ENCODE measurements around the gene MMP14.
"Not testable (repeated sequence)": the region's sequence is repeated elsewhere in the genome, so short reads cannot be mapped to it uniquely, and the experiment has no call there.

The MMP14 gene

DNA sequence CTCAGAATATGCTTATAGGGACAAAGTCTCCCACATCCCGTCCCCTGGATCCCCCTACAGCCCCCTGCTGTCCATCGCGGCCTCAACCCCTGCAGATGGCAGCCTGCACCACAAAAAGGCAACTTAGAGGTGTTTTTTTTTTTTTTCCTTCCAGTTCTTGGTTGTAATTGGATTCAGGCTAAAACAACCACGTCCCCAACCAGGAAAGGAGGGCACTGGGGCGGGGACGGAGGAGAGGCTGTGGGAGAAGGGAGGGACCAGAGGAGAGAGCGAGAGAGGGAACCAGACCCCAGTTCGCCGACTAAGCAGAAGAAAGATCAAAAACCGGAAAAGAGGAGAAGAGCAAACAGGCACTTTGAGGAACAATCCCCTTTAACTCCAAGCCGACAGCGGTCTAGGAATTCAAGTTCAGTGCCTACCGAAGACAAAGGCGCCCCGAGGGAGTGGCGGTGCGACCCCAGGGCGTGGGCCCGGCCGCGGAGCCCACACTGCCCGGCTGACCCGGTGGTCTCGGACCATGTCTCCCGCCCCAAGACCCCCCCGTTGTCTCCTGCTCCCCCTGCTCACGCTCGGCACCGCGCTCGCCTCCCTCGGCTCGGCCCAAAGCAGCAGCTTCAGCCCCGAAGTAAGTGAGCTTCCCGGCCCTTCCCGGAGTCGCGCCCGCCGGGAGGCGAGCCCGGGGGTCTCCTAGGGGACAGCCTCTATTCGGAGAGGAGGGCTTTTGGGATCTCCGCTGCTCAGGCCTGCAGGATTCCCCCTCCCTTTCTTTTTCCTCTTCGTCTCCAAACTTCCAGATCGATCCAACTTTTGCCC is at the start of gene MMP14:
TSS of gene MMP14 (plus strand) at position 285 of the 813 bp plus-strand sequence. CDS start at position 518, 233 bp downstream.
- DNase-seq = no peak

DNA sequence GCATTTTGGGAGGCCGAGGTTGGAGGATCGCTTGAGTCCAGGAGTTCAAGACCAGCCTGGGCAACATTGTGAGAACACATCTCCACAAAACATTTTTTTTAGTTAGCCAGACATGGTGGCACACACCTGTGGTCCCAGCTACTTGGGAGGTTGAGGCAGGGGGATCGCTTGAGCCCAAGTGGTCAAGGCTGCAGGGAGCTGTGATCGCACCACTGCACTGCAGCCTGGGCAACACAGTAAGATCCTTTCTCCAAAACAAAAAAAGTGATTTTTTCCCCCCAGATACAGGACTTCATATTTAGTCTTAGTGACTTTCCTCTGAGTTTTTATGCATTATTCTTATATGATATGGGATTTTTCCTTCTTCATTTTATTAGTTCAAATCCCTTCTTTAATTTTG is 49.7 kb upstream of the MMP14 start:
- no peak for DNase-seq

DNA sequence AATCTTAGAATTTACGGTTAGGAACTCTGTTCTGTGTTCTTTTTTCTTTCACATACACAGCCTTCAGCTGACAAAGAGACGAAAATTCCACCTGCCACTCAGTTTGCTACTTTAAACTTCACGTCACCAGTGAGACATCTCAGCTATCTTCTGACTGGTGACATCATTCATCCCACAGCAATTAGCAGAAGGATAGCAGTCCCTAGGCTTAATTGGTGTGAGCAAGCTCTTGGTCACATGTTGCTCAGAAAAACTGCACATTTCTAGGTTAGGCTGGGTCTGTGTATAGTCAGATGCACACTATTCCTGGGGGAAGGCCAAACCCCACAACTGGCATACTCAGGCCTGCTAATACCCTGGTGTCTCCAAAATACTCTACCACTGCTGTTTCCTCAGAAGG is 45.1 kb upstream of the MMP14 start:
- DNase-seq = no peak

GRCh38 chr14:22792158-22792557 is 44.2 kb upstream of the MMP14 start:
- DNase-seq = no peak

GRCh38 chr14:22793550-22793949 is 42.8 kb upstream of the MMP14 start:
- DNase-seq = not testable (repeated sequence)

DNA sequence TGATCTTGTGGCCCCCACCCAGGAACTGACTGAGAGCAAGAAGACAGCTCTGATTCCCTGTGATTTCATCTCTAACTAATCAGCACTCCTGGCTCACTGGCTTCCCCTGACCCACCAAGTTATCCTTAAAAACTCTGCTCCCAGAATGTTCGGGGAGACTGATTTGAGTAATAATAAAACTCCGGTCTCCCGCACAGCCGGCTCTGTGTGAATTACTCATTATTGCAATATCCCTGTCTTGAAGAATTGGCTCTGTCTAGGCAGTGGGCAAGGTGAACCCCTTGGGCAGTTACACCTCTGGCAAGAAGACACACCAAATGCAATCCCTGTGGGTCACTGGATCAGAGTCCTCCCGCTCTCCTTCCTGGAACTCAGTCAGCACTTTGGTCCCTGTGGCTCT is 42.4 kb upstream of the MMP14 start:
- DNase-seq = no peak

GRCh38 chr14:22794551-22794951 is 41.8 kb upstream of the MMP14 start:
- DNase-seq = no peak

DNA sequence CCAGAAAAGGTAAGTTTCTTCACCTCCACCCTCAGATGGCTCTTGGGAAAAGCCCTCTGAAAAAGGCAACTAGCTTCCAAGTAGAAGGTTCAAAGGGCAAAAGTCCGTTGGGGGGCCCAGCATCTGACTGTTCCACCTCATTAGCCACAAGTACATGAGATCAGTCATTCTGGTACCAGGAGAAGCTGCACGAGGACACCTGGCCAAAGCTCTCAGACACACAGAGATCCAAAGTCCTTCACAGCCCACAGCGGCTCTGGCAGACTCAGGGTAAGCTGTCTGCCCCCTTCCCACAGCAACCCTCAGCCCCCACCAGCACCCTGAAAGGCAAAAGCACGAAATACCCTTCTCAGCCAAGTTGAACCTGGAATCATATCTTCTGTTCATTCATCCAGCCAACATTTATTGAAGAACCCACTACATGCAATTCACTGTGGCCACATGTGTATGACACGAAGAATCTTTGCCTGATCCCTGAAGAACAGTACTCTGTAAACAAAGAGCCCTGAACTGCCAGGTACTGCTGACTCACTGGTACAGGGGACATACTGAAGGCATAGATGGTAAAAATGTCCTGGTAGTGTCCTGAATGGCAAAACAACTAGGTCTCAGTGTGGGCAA is 40.2 kb upstream of the MMP14 start:
- no peak for DNase-seq

- no peak for DNase-seq
Observed at GRCh38 chr14:22797017-22797917, 39.1 kb upstream of the MMP14 start.

- no peak for DNase-seq
Observed at GRCh38 chr14:22798528-22798927, 37.9 kb upstream of the MMP14 start.

GRCh38 chr14:22800346-22800745 is 36.0 kb upstream of the MMP14 start:
- DNase-seq = no peak

- no peak for DNase-seq
Observed at GRCh38 chr14:22801716-22802115, 34.7 kb upstream of the MMP14 start.

DNA sequence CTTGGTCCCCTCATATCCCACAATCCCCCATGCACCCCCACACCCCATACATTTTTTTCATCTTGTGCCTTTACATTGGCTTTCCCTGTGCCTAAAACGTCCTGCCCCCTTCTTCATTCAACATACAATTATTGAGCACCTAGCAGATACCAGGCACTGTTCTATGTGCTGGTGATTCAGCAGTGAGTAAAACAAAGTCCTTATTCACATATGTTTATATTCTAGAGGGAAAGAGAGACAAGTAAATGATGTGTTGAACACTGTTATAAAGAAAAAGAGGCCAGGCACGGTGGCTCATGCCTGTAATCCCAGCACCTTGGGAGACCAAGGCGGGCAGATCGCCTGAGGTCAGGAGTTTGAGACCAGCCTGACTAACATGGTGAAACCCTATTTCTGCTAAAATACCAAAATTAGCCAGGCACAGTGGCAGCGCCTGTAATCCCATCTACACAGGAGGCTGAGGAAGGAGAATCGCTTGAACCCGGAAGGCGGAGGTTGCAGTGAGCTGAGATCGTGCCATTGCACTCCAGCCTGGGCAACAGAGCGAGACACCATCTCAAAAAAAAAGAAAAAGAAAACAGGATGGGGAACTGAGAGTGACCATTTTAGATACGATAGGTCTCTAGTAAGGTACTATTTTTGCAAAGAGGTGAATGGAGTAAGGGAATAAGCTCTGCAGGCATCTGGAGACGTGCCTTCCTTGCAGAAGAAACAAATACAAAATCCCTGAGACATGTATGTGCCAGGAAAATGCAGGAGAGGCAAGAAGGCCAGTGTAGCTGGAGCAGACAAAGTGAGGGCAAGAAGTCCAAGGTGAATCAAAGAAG is 33.3 kb upstream of the MMP14 start:
- no peak for DNase-seq

DNA sequence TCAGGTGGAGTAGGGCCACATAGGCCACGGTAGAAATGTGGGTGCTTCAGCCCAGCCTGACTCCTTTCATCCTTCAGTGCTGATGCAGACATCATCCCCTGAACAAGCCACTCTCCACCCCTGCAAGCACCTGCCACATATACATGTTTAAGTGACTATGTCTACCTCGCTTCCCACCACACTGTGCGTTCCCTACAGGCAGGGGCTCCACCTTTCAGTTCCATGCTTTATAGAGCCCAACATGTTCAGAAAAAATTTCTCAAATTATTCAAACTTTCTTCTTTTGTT is 32.8 kb upstream of the MMP14 start:
- DNase-seq = no peak

DNA sequence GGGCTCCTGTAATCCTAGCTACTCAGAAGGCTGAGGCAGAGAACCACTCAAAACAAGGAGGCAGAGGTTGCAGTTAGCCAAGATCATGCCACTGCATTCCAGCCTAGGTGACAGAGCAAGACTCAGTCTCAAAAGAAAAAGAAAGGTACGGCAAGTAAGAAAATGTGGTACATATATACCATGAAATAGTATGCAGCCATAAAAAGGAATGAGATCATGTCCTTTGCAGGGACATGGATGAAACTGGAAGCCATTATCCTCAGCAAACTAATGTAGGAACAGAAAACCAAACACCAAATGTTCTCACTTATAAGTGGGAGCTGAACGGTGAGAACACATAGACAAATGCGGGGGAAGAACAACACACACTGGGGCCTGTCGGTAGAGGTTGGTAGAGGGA is 31.1 kb upstream of the MMP14 start:
- DNase-seq = not testable (repeated sequence)

GRCh38 chr14:22807432-22808087 is 28.8 kb upstream of the MMP14 start:
- DNase-seq = no peak

DNA sequence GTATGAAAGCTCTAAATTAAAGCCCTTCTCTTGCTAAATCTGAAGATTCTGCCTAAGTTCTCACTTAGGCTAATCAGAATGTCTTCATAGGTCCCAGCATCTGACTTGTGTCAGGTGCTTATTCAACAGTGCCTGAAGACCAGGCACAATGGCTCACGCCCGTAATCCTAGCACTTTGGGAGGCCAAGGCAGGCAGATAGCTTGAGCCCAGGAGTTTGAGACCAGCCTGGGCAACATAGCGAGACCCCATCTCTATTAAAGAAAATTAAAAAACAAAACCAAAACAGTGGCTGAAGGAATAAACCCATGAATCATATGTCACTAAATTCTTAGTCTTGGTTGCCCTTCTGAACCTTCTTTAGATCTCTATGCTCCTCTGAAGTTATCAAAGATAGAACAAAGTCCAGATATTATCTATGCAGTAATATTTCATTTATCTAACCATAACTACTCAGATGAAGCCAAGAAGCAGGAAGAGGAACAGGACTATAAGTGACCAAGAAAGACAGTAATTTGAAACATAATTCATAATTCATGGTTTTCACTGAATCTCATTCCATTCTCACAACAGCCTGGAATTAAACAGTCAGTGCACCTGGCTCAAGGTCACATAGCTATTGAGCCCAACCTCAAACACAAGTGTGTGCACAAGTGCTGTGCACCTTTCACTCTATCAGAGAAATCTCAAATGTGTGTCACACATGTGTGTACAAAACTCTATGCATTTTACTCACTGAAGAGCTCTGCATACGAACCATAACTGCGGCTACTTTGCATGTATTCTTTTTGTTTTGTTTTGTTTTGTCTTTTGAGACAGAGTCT is 27.8 kb upstream of the MMP14 start:
- DNase-seq = no peak

DNA sequence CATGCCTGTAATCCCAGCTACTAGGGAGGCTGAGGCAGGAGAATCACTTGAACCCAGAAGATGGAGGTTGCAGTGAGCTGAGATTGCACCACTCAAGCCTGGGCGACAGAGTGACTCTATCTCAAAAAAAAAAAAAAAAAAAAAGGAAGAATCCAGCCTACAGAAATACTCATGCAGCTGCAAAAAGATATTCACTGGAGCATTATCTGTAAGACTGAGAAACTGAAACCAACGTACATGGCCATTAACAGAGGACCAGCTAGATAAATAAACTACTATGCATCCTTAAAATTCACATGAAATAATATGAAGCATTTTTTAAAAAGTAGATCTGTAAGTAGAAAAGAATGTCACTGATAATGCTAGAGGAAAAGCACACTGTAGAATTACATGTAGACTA is 24.7 kb upstream of the MMP14 start:
- no peak for DNase-seq

- DNase-seq = no peak
Observed at GRCh38 chr14:22812744-22813143, 23.6 kb upstream of the MMP14 start.

GRCh38 chr14:22813145-22813544 is 23.2 kb upstream of the MMP14 start:
- DNase-seq = no peak

GRCh38 chr14:22814373-22814772 is 22.0 kb upstream of the MMP14 start:
- DNase-seq = no peak

Measured in CD4-positive, alpha-beta T cell treated with Interleukin-6 for 4 hours (primary cell).